Neural cell (in vitro differentiated cells): ENCODE results near the gene VWF. TPM values are rescaled to one million over a fixed set of nuclear protein-coding genes. Genes with fewer than 3 reads are reported as not detected.

ENCODE experiments used
- H2AFZ ChIP-seq: fragments of 200-600, 300-800 bp; sonication (generic), shearing (Covaris generic); 2 replicates; pipeline ENCODE4 v1.6.0; 2014; ENCODE audit warnings: low read depth, mild to moderate bottlenecking, antibody characterized with exemption, low read length, moderate library complexity
- H3F3A ChIP-seq: fragments of 200-600 bp; shearing (Covaris generic); 2 replicates; pipeline ENCODE4 v1.6.1; 2016; ENCODE audit warnings: mild to moderate bottlenecking, moderate library complexity, mixed read lengths, antibody characterized with exemption, low read length; ENCODE audit not compliant: insufficient read depth, poor library complexity, severe bottlenecking
- H3K27ac ChIP-seq: fragments of 200-600, 300-800 bp; sonication (generic), shearing (Covaris generic); 2 replicates; pipeline ENCODE4 v1.5.1; 2014; ENCODE audit warnings: mild to moderate bottlenecking, low read length, moderate library complexity
- H3K27me3 ChIP-seq: fragments of 300-800, 200-600 bp; sonication (generic), shearing (Covaris generic); 2 replicates; pipeline ENCODE4 v1.6.0; 2014; ENCODE audit warnings: mild to moderate bottlenecking, low read depth, low read length, moderate library complexity; ENCODE audit not compliant: insufficient read depth
- H3K36me3 ChIP-seq: fragments of 300-800, 200-600 bp; sonication (generic), shearing (Covaris generic); 2 replicates; pipeline ENCODE4 v1.5.1; 2014; ENCODE audit warnings: mild to moderate bottlenecking, antibody characterized with exemption, low read length, moderate library complexity; ENCODE audit not compliant: insufficient read depth
- H3K4me2 ChIP-seq: fragments of 300-800, 200-600 bp; sonication (generic), shearing (Covaris generic); 2 replicates; pipeline ENCODE4 v1.6.0; 2014; ENCODE audit warnings: mild to moderate bottlenecking, low read length
- H3K4me3 ChIP-seq: fragments of 300-800, 200-600 bp; sonication (generic), shearing (Covaris generic); 2 replicates; pipeline ENCODE4 v1.5.1; 2014; ENCODE audit warnings: mild to moderate bottlenecking, low read length, moderate library complexity
- H3K79me2 ChIP-seq: fragments of 200-600 bp; shearing (Covaris generic); replicated peaks from 2 replicates; pipeline ENCODE4 v1.6.0; 2014; ENCODE audit warnings: mild to moderate bottlenecking, low read length, moderate library complexity; ENCODE audit not compliant: insufficient read depth
- H3K9ac ChIP-seq: fragments of 300-800, 200-600 bp; sonication (generic), shearing (Covaris generic); 2 replicates; pipeline ENCODE4 v1.6.1; 2016; ENCODE audit warnings: mild to moderate bottlenecking, low read length, mixed read lengths
- H3K9me2 ChIP-seq: fragments of 200-600 bp; shearing (Covaris generic); 2 replicates; pipeline ENCODE4 v1.6.1; 2016; ENCODE audit warnings: mild to moderate bottlenecking, low read length, mixed read lengths; ENCODE audit not compliant: insufficient read depth
- H3K9me3 ChIP-seq: fragments of 200-600, 300-800 bp; sonication (generic), shearing (Covaris generic); 2 replicates; pipeline ENCODE4 v1.6.1; 2016; ENCODE audit warnings: mild to moderate bottlenecking, mixed run types, low read length, moderate library complexity, mixed read lengths
- H4K20me1 ChIP-seq: fragments of 200-600 bp; shearing (Covaris generic); 2 replicates; pipeline ENCODE4 v1.6.1; 2016; ENCODE audit warnings: mild to moderate bottlenecking, mixed run types; ENCODE audit not compliant: insufficient read depth
- CTCF ChIP-seq: fragments of 450-650 bp; IDR thresholded peaks from 2 replicates; pipeline ENCODE4 v1.5.1; 2014; ENCODE audit warnings: antibody characterized with exemption, mild to moderate bottlenecking, moderate library complexity; ENCODE audit not compliant: poor library complexity, severe bottlenecking
- EP300 ChIP-seq: fragments of 450-650 bp; conservative IDR thresholded peaks from 2 replicates; pipeline ENCODE4 v1.6.1; 2014; ENCODE audit warnings: antibody characterized with exemption, mild to moderate bottlenecking, moderate library complexity; ENCODE audit not compliant: poor library complexity, severe bottlenecking
- EZH2 ChIP-seq: fragments of 200-600, 300-800 bp; shearing (Covaris generic), sonication (generic); IDR thresholded peaks from 2 replicates; pipeline ENCODE4 v1.6.1; 2014; ENCODE audit warnings: antibody characterized with exemption, low read length, borderline replicate concordance, mild to moderate bottlenecking; ENCODE audit not compliant: insufficient read depth, poor library complexity, severe bottlenecking
- MXI1 ChIP-seq: fragments of 450-650 bp; conservative IDR thresholded peaks from 2 replicates; pipeline ENCODE4 v1.6.1; 2014; ENCODE audit warnings: antibody characterized with exemption, mild to moderate bottlenecking; ENCODE audit not compliant: poor library complexity, severe bottlenecking
- POLR2AphosphoS5 ChIP-seq: IDR thresholded peaks from 2 replicates; pipeline ENCODE4 v1.6.1; 2012
- RAD21 ChIP-seq: fragments of 450-650 bp; conservative IDR thresholded peaks from 2 replicates; pipeline ENCODE4 v1.6.1; 2014; ENCODE audit warnings: antibody characterized with exemption, mild to moderate bottlenecking, moderate library complexity
- REST ChIP-seq: IDR thresholded peaks from 2 replicates; pipeline ENCODE4 v1.6.1; 2012; ENCODE audit warnings: borderline replicate concordance
- SMC3 ChIP-seq: fragments of 450-650 bp; conservative IDR thresholded peaks from 2 replicates; pipeline ENCODE4 v1.6.1; 2014; ENCODE audit warnings: antibody characterized with exemption, mild to moderate bottlenecking, moderate library complexity; ENCODE audit not compliant: poor library complexity
- TAF1 ChIP-seq: IDR thresholded peaks from 2 replicates; pipeline ENCODE4 v1.6.1; 2012; ENCODE audit warnings: low read depth
- polyA plus RNA-seq: library from polyadenylated mRNA; depleted of rRNA; stranded (reverse); fragments of >200 nt; gene quantifications from 2 replicates; pipeline ENCODE4 v1.2.3, GENCODE V29; 2014

VWF gene
- polyA plus RNA-seq, 1 donor from 2014 or later, result not detected

GRCh38 chr12:6076346-6076745 lies 48.1 kb downstream of the VWF start:
- H3K36me3 ChIP-seq, result no peaks in the 10 kb centered on the region
- H3K4me2 ChIP-seq, result no peak overlapping the region
- H3K27me3 ChIP-seq, result no peaks in the 10 kb centered on the region
- H3K9ac ChIP-seq, result no peak overlapping the region
- no peaks in the 10 kb centered on the region for H3K9me2 ChIP-seq
- no peaks in the 10 kb centered on the region for H3F3A ChIP-seq
- no peak overlapping the region for H3K27ac ChIP-seq
- TF ChIP-seq POLR2AphosphoS5, result no peak
- no peak for TF ChIP-seq REST
- no peak for TF ChIP-seq SMC3
- TF ChIP-seq RAD21, result no peak
- no peak for TF ChIP-seq TAF1
- TF ChIP-seq EZH2, result no peak
- TF ChIP-seq EP300, result no peak
- TF ChIP-seq MXI1, result no peak
- no peak for TF ChIP-seq CTCF
- no peak overlapping the region for H2AFZ ChIP-seq
- H3K4me3 ChIP-seq, result no peak overlapping the region
- no peaks in the 10 kb centered on the region for H4K20me1 ChIP-seq
- no peaks in the 10 kb centered on the region for H3K9me3 ChIP-seq
- no peaks in the 10 kb centered on the region for H3K79me2 ChIP-seq

GRCh38 chr12:6074979-6075585 lies 49.4 kb downstream of the VWF start:
- Histone ChIP-seq H4K20me1 (no peaks in the 10 kb centered on the region), H3K27me3 (no peaks in the 10 kb centered on the region), H3K36me3 (no peaks in the 10 kb centered on the region), H3K9me3 (no peaks in the 10 kb centered on the region), H3K4me3 (no peak overlapping the region), H3K9me2 (no peaks in the 10 kb centered on the region), H3K79me2 (no peaks in the 10 kb centered on the region), H3K9ac (no peak overlapping the region), H3K4me2 (no peak overlapping the region), H3F3A (no peaks in the 10 kb centered on the region), H2AFZ (no peak overlapping the region), H3K27ac (no peak overlapping the region)
- TF ChIP-seq EZH2, result no peak
- no peak for TF ChIP-seq POLR2AphosphoS5
- no peak for TF ChIP-seq TAF1
- no peak for TF ChIP-seq EP300
- no peak for TF ChIP-seq RAD21
- TF ChIP-seq REST, result no peak
- TF ChIP-seq CTCF, result no peak
- TF ChIP-seq SMC3, result no peak
- no peak for TF ChIP-seq MXI1
